Measurements from ENCODE around the gene PRDX1.

DNA sequence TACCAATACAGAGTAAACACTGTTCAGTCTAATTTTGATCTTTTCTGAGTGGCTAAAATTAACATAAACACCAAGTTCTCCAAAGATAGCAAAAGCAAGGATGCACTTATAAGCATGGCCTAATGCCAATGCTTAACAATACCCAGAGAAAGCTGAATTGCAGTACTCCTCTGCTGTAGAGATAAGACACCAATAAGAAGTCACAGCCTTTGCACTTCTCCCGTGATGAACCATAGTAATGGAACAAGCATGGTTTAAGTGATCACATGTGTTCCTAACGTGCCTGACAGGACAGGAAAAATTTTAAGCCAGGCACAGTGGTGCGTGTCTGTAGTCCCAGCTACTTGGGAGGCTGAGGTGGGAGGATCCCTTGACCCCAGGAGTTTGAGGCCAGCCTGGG lies 5.6 kb downstream of the PRDX1 start:
- TF ChIP-seq, protein P1, sequence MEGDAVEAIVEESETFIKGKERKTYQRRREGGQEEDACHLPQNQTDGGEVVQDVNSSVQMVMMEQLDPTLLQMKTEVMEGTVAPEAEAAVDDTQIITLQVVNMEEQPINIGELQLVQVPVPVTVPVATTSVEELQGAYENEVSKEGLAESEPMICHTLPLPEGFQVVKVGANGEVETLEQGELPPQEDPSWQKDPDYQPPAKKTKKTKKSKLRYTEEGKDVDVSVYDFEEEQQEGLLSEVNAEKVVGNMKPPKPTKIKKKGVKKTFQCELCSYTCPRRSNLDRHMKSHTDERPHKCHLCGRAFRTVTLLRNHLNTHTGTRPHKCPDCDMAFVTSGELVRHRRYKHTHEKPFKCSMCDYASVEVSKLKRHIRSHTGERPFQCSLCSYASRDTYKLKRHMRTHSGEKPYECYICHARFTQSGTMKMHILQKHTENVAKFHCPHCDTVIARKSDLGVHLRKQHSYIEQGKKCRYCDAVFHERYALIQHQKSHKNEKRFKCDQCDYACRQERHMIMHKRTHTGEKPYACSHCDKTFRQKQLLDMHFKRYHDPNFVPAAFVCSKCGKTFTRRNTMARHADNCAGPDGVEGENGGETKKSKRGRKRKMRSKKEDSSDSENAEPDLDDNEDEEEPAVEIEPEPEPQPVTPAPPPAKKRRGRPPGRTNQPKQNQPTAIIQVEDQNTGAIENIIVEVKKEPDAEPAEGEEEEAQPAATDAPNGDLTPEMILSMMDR (conservative IDR thresholded peaks at IDR 0.05 in 1 of 2, IDR thresholded peaks at IDR 0.05 in 1 of 2; ENCODE audit: extremely low read depth in 1 of 2, insufficient read depth in 1 of 2, low read depth in 1 of 2, low read length in 2 of 2) = no peak
- no peak for TF ChIP-seq EZH2 (IDR thresholded peaks at IDR 0.05; ENCODE audit: borderline replicate concordance, low read length)
